GM18499 (cell line): ENCODE results near the gene RCVRN.

Experiments used
- ATAC-seq: cut with Tn5 transposase; IDR thresholded peaks from one replicate; pipeline ENCODE4 v1.9.1; 2021; ENCODE audit warnings: moderate number of reproducible peaks; ENCODE audit not compliant: insufficient read depth, unreplicated experiment

RCVRN gene

DNA sequence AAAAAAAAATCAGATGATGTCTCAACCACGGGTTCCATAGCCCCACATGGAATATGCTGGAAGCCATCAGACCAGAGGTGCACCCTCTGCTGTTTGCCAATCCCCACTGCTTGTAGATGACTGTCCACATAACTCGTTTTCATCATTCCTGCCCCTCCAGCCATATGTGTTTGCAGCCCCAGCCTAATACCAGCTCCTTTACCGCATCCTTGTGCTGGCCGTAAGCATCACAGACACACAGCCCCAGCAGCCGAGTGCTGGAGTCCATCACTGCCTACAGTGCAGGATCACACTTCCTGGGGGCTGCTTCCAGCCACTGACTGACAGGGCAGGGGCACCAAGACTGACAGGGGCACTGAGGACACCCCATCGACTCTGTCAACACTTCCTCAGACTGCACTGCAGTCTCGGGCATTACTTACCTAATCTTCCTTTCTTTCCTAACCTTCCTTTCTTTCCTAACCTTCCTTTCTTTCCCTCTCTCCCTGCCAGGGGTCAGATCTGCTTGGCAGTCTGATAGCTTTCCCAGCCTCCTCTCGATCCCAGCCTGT, 5.0 kb downstream of the RCVRN start:
- no peak for ATAC-seq

GRCh38 chr17:9899280-9900043, 5.6 kb downstream of the RCVRN start:
- no peak for ATAC-seq

DNA sequence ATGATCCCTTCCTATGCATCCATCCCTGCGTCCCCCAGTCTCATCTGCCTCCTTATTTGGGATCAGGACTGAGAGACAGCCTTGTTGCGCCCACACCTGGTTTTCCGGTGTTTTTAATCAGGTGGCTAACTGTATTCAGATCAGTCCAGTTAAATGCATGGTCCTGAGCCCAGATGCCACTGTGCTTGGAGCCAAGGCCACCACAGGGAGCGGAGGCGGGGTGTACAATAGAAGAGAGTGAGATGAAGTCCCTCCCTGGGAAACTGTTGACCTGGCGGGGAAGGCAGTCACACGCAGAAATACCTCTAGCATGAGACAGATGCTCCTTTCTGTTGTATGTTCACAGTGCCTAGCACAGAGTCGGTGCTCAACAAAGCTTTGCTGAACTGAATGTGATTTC, 6.3 kb downstream of the RCVRN start:
- no peak for ATAC-seq

DNA sequence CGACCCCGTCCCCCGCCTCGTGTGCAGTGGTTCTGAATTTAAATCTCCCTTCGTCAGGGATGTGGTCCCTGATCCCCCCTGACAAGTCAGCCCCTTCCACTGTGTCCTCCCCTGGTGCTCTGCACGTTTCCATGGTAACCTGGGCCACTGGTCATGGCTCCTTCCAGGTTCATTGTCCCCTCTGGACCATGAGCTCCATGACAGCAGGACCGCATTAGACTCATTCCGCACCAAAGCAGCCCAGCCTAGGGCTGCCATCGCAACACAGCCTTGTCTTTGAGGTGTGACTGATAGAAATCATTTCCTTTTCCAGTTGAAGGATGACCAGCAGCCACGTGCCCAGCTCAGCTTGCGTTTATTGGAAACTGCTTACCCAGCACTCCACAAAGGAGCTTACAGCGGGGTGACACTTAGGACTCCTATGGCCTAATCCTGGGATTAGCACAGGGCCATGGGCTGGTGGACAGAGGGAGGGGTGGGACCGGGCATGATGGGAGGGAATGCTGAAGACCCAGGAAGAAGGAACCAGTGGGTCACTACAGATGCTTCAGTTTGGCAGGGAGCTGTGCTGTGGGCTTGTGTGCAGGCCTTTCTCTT, 7.6 kb downstream of the RCVRN start:
- no peak for ATAC-seq

DNA sequence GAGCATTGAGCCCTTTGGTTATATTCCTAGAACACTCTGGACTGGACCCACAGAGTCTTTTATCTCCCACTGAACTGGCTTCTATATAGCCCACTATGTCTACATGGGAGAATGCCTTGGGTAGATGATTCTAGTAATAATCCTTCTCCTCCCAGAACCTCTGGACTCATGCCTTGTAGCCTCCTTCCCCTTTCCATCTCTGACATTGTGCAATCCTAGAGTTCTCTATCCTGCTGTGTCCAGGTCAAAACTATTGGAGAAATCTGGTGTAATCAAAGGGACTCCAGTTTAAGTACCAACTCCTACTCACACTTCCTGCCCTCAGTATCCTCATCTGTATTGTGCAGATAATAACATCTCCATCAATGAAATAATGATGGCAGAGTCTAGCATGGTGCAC, 9.1 kb downstream of the RCVRN start:
- no peak for ATAC-seq

GRCh38 chr17:9894231-9894630, 10.8 kb downstream of the RCVRN start:
- ATAC-seq: no peak

DNA sequence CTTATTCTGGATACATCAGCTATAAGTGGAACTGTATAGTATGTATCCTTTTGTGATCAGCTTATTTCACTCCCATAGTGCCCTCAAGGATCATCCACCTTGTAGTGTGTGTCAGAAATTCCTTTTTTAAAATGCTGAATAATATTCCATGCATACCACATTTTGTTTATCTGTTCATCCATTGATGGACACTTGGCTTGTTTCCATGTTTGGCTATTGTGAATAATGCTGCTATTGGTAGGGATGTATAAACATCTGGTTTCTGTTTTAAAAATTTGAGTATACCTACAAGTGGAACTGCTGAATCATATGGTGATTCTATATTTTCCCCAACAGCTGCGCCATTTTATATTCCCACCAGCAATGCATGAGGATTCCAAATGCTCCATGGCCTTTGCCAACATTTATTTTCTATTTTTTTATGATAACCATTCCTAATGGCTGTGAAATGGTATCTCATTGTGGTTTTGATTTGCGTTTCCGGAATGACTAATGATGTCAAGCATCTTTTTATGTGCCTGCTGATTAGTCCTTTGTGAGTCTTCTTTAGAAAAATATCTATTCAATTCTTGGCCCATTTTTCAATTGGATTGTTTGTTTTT, 11.6 kb downstream of the RCVRN start:
- no peak for ATAC-seq

DNA sequence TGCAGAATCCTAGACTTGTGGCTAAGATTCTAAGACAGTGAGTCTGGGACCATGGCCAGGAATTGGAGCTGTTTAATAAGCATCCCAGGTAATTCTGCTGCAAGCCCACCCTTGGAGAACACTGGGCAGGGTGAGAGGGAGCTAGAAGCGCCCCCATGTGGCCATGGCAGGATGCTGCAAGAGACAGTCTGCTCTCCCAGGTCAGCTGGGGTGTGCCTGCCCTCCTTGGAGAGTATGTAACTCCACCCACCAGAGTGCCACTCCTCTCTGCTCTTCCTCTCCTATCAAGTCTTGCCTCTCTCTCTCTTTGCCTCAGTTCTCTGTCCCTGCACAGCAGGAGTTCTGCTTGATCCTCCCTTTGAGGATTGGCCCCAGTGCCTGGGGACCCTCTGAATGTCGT, 14.9 kb downstream of the RCVRN start:
- no peak for ATAC-seq

- ATAC-seq: no peak
Observed at GRCh38 chr17:9887508-9887907, 17.6 kb downstream of the RCVRN start.

DNA sequence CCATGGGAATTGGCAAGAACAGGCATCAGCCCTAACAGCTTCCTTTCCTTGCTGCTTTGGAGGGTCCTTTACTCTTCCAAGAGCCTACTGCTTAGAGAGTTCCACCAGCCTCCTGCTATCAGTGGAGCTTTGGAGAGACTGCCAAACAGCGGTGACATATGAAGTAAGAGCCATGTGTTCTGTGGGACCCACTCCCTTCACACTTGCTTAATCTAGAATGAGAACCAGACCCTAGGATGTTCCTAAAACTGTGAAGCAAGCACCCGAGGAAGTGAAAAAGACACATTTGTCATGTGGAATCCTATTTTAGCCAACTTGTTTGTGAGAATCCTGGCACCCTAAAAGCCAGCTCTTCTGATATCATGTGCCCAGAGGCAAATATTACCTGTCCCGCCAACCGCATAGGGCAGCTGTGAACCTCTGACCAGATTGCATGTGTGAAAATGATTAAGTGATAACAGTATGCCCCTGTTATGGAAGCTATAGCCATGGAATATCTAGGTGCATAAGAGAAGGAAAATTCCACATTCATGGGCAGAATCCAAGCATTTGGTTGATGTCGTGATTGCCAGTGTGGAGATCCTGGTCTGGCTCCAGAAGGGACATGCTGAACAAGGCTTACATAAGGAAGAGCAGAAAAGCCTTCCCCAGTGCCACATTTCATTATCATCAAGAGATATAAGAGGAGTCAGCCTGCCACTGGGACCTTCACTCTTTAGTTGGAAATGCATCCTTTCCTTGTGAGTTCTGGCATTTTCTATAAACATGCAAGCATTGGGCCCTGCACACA, 18.7 kb downstream of the RCVRN start:
- no peak for ATAC-seq

- ATAC-seq: no peak
Observed at GRCh38 chr17:9883451-9883850, 21.6 kb downstream of the RCVRN start.

GRCh38 chr17:9880582-9880999, 24.5 kb downstream of the RCVRN start:
- no peak for ATAC-seq

DNA sequence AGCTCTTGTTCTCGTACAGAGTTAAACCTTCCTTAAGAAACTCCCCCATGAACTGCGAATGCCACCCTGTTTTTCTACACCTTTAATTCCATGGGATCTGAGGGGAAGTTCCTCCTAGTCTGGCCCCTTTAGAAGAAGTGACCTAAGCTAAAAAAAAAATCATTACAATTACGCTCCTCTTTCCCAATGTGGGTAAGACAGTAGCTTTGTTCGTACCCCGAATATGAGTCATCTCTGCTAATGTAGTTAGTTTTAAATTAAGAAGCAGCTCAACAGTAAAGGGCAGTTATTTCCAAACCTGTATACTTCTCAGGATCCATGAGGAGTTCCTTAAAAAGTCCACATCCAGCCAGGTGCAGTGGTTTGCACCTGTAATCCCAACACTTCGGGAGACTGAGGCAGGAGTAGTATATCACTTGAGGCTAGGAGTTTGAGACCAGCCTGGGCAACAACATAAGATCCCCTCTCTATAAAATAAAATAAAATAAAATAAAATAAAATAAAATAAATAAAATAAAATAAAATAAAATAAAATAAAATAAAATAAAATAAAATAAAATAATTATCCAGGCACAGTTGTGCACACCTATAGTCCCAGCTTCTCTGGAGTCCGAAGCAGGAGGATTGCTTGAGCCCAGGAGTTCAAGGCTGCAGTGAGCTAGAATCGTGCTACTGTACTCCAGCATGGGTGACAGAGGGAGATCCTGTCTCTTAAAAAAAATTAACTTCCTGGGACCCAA, 26.1 kb downstream of the RCVRN start:
- ATAC-seq: no peak

DNA sequence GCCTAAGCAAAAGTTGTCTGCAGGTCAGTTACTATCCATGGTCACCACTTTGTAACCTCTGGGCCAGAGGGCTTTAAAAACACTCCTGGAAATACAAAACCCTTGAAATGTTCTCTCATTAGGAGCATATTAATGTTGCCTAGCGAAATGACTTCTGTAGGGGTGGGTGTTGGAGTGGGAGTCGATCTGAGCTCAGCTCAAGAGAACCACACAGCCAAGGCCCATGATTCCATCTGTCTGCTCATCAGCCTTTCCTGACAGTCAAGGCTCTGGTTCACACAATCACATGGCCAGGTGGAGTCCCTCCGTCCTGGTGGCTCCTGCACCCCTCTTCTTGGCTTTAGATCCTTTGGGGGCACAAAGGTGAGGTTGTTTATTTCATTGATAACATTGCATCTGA, 26.7 kb downstream of the RCVRN start:
- ATAC-seq: no peak

DNA sequence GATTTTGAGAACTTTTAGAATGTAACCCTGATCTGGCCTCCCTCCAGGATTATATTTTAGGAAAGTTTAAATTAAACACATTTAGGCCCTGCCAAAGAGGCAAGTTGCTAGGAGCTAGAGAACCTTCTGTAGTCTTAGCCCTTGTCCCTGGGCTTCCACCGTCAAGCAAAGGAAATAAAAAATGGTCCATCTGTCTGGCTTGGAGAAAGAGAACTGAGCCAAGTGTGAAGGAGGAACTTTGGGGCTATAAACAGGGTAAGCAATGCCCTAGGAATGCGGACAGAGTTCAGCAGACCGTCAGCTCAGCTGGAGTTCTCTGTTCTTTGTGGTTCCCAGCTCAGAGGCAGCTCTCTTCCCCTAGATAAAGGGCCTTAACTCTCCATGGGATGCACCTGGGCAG, 29.6 kb downstream of the RCVRN start:
- no peak for ATAC-seq

- no peak for ATAC-seq
Observed at GRCh38 chr17:9874722-9875121, 30.3 kb downstream of the RCVRN start.

GRCh38 chr17:9872852-9873251, 32.2 kb downstream of the RCVRN start:
- ATAC-seq: no peak

- ATAC-seq: no peak
Observed at GRCh38 chr17:9868552-9868951, 36.5 kb downstream of the RCVRN start.

- ATAC-seq: no peak
Observed at GRCh38 chr17:9865586-9865985, 39.5 kb downstream of the RCVRN start.

- ATAC-seq: no peak
Observed at GRCh38 chr17:9862949-9863348, 42.1 kb downstream of the RCVRN start.
